Hematopoietic multipotent progenitor cell (in vitro differentiated cells): ENCODE measurements around the gene CCDC120. TPM values are rescaled to one million over a fixed set of nuclear protein-coding genes. Genes with fewer than 3 reads are reported as not detected.
A peak's percentile ranks its signal among the peaks of the same experiment; 100 is the strongest.

ENCODE experiments used
- DNase-seq, 3 donors: peaks; one replicate each; pipeline ENCODE4 v3.0.0-alpha.2; 2011 to 2015; ENCODE audit warnings: low read depth in 2 of 3, low spot score in 2 of 3
- total RNA-seq: library from RNA; depleted of rRNA; stranded (reverse); fragments of >200 nt; gene quantifications from one replicate; pipeline ENCODE4 v1.2.3, GENCODE V29; 2012

The CCDC120 gene
- total RNA-seq: 3.5 TPM

- no peak for DNase-seq
These were observed at the start of gene CCDC120 for GRCh38 chrX:49058794-49059193. CCDC120 (plus strand) TSS chrX:49058999; CDS start chrX:49062042, 3,043 bp downstream.

GRCh38 chrX:49019050-49019449, 39.7 kb upstream of the CCDC120 start:
- no peak for DNase-seq

- no peak for DNase-seq
These were observed 39.1 kb upstream of the CCDC120 start for GRCh38 chrX:49019599-49020249.

GRCh38 chrX:49029876-49030275, 28.9 kb upstream of the CCDC120 start:
- DNase-seq: no peak

- DNase-seq: no peak
These were observed 28.5 kb upstream of the CCDC120 start for GRCh38 chrX:49030283-49030682.

- no peak for DNase-seq
These were observed 20.8 kb upstream of the CCDC120 start for GRCh38 chrX:49037883-49038475.

GRCh38 chrX:49039598-49040375, 19.0 kb upstream of the CCDC120 start:
- DNase-seq: peak in 2 of 3 donors; percentile 91 to 96

GRCh38 chrX:49040376-49040955, 18.3 kb upstream of the CCDC120 start:
- DNase-seq: no peak

- no peak for DNase-seq
These were observed 16.8 kb upstream of the CCDC120 start for GRCh38 chrX:49041744-49042580.

- DNase-seq: no peak
These were observed 16.1 kb upstream of the CCDC120 start for GRCh38 chrX:49042581-49043219.

- DNase-seq: peak; percentile 80 to 99 (median 97)
These were observed 15.4 kb upstream of the CCDC120 start, which contains the start of gene TFE3 for GRCh38 chrX:49043220-49043986. TFE3 (minus strand) TSS chrX:49043357; CDS start chrX:49043226, 131 bp downstream.

- no peak for DNase-seq
These were observed 14.9 kb upstream of the CCDC120 start for GRCh38 chrX:49043987-49044281.

- peak in 2 of 3 donors; percentile 61 to 76 for DNase-seq
These were observed 5.4 kb upstream of the CCDC120 start for GRCh38 chrX:49053223-49054072.

- no peak for DNase-seq
These were observed 4.6 kb upstream of the CCDC120 start for GRCh38 chrX:49054073-49054762.

GRCh38 chrX:49059201-49059600, 402 bp downstream of the CCDC120 start:
- DNase-seq: no peak

GRCh38 chrX:49059681-49060085, 884 bp downstream of the CCDC120 start:
- DNase-seq: no peak

- DNase-seq: no peak
These were observed 2.1 kb downstream of the CCDC120 start for GRCh38 chrX:49060914-49061313.

GRCh38 chrX:49061490-49061889, 2.7 kb downstream of the CCDC120 start:
- DNase-seq: no peak
